GM19324 (cell line): ENCODE data around the gene ATP13A3.

Experiments
- ATAC-seq: cut with Tn5 transposase; IDR thresholded peaks from one replicate; pipeline ENCODE4 v1.9.1; 2021; ENCODE audit warnings: mild to moderate bottlenecking, moderate library complexity; ENCODE audit not compliant: unreplicated experiment, low FRiP score

Gene ATP13A3

GRCh38 chr3:194447161-194447560 is 39.6 kb downstream of the ATP13A3 start:
- no peak for ATAC-seq

GRCh38 chr3:194446754-194447153 is 40.0 kb downstream of the ATP13A3 start:
- no peak for ATAC-seq

GRCh38 chr3:194446172-194446571 is 40.6 kb downstream of the ATP13A3 start:
- no peak for ATAC-seq

- no peak for ATAC-seq
These were observed 42.9 kb downstream of the ATP13A3 start for GRCh38 chr3:194443901-194444300.

- ATAC-seq: no peak
These were observed 46.0 kb downstream of the ATP13A3 start for GRCh38 chr3:194440756-194441155.

- ATAC-seq: no peak
These were observed 46.8 kb downstream of the ATP13A3 start for GRCh38 chr3:194439881-194440550.

- no peak for ATAC-seq
These were observed 52.3 kb downstream of the ATP13A3 start for GRCh38 chr3:194434503-194434902.

- ATAC-seq: no peak
These were observed 55.2 kb downstream of the ATP13A3 start for GRCh38 chr3:194431554-194431953.

- ATAC-seq: no peak
These were observed 61.4 kb downstream of the ATP13A3 start for GRCh38 chr3:194425399-194425798.

GRCh38 chr3:194424953-194425352 is 61.8 kb downstream of the ATP13A3 start:
- no peak for ATAC-seq

GRCh38 chr3:194424373-194424772 is 62.4 kb downstream of the ATP13A3 start:
- no peak for ATAC-seq

GRCh38 chr3:194423317-194423716 is 63.5 kb downstream of the ATP13A3 start:
- no peak for ATAC-seq

- no peak for ATAC-seq
These were observed 64.6 kb downstream of the ATP13A3 start for GRCh38 chr3:194422188-194422587.

- ATAC-seq: no peak
These were observed 68.1 kb downstream of the ATP13A3 start for GRCh38 chr3:194418671-194419070.

GRCh38 chr3:194407423-194407822 is 79.4 kb downstream of the ATP13A3 start:
- no peak for ATAC-seq

- no peak for ATAC-seq
These were observed 81.0 kb downstream of the ATP13A3 start for GRCh38 chr3:194405766-194406165.

- ATAC-seq: no peak
These were observed 82.2 kb downstream of the ATP13A3 start for GRCh38 chr3:194404365-194405140.

- ATAC-seq: no peak
These were observed 84.9 kb downstream of the ATP13A3 start for GRCh38 chr3:194401868-194402329.

GRCh38 chr3:194401346-194401745 is 85.5 kb downstream of the ATP13A3 start:
- no peak for ATAC-seq

GRCh38 chr3:194399874-194400411 is 86.9 kb downstream of the ATP13A3 start:
- ATAC-seq: no peak

- ATAC-seq: no peak
These were observed 87.6 kb downstream of the ATP13A3 start, which contains the start of gene GP5 for GRCh38 chr3:194399166-194399565. Gene GP5, minus strand, starts transcription at chr3:194399266. Its CDS starts 984 bp downstream, at chr3:194398282.
